IPS DF 6.9 (cell line): ENCODE data around the gene SNX15.
A peak's percentile ranks its signal among the peaks of the same experiment; 100 is the strongest.
"Not testable (repeated sequence)": the region's sequence is repeated elsewhere in the genome, so short reads cannot be mapped to it uniquely, and the experiment has no call there.

Experiments used
- DNase-seq: peaks from one replicate; pipeline ENCODE4 v3.0.0-alpha.2; 2013; ENCODE audit warnings: low read depth, low spot score
- H3K27ac ChIP-seq: one replicate; pipeline ENCODE4 v1.5.1; 2013; ENCODE audit warnings: low read length, control low read depth
- H3K27me3 ChIP-seq: 2 replicates; pipeline ENCODE4 v1.6.1; 2013; ENCODE audit warnings: mild to moderate bottlenecking, low read length; ENCODE audit not compliant: control insufficient read depth, insufficient read depth
- H3K36me3 ChIP-seq: 2 replicates; pipeline ENCODE4 v1.6.1; 2013; ENCODE audit warnings: low read length; ENCODE audit not compliant: control insufficient read depth, insufficient read depth
- H3K4me1 ChIP-seq: 2 replicates; pipeline ENCODE4 v1.6.1; 2013; ENCODE audit warnings: low read length; ENCODE audit not compliant: control insufficient read depth, insufficient read depth
- H3K4me3 ChIP-seq: 2 replicates; pipeline ENCODE4 v1.5.1; 2013; ENCODE audit warnings: mild to moderate bottlenecking, low read length
- H3K9me3 ChIP-seq: 2 replicates; pipeline ENCODE4 v1.6.1; 2013; ENCODE audit warnings: low read length, inconsistent platforms; ENCODE audit not compliant: control insufficient read depth, insufficient read depth
- WGBS: extraction: QIAGEN DNeasy Blood & Tissue Kit; methylation state at CpG from one replicate; pipeline ENCODE4 v1.1.7; 2013; ENCODE audit warnings: mixed read lengths, missing lambda C conversion rate; ENCODE audit not compliant: insufficient read length, insufficient coverage; 5-methylcytosine and 5-hydroxymethylcytosine counted together

The SNX15 gene

GRCh38 chr11:65027213-65028067 lies at the start of gene SNX15:
TSS of gene SNX15 (plus strand) at chr11:65027439. CDS start at chr11:65027538, 99 bp downstream.
- H3K36me3 ChIP-seq: no peaks in the 10 kb centered on the region
- DNase-seq: peak; percentile 84
- no peak within 1 kb of the TSS for H3K27ac ChIP-seq

GRCh38 chr11:64983339-64983738 lies 43.9 kb upstream of the SNX15 start:
- H3K9me3 ChIP-seq, DNase-seq, H3K27ac ChIP-seq, H3K27me3 ChIP-seq, H3K4me1 ChIP-seq, H3K36me3 ChIP-seq, H3K4me3 ChIP-seq: not testable (repeated sequence)
- WGBS: no CpG with 5 or more reads among the region's 5 CpGs

More at GRCh38 chr11:65027213-65028067, at the start of gene SNX15:
- peak within 1 kb of the TSS; percentile 93; the same call in 1 of the 2 replicates for H3K4me3 ChIP-seq
- WGBS: no CpG with 5 or more reads among the region's 51 CpGs
- no peaks in the 10 kb centered on the region for H3K27me3 ChIP-seq
- no peaks in the 10 kb centered on the region for H3K4me1 ChIP-seq
- H3K9me3 ChIP-seq: no peaks in the 10 kb centered on the region

GRCh38 chr11:64987998-64988854 lies 39.0 kb upstream of the SNX15 start:
- DNase-seq: no peak
- no peaks in the 10 kb centered on the region for H3K27me3 ChIP-seq
- H3K27ac ChIP-seq: no peak overlapping the region
- H3K9me3 ChIP-seq: no peaks in the 10 kb centered on the region
- no peaks in the 10 kb centered on the region for H3K36me3 ChIP-seq
- no peak overlapping the region for H3K4me3 ChIP-seq
- H3K4me1 ChIP-seq: no peaks in the 10 kb centered on the region
- WGBS: no CpG with 5 or more reads among the region's 6 CpGs

- no peak for DNase-seq
- no peak overlapping the region for H3K4me3 ChIP-seq
- H3K36me3 ChIP-seq: no peaks in the 10 kb centered on the region
- no peaks in the 10 kb centered on the region for H3K4me1 ChIP-seq
- WGBS: no CpG with 5 or more reads among the region's 13 CpGs
- no peaks in the 10 kb centered on the region for H3K27me3 ChIP-seq
- H3K9me3 ChIP-seq: no peaks in the 10 kb centered on the region
- H3K27ac ChIP-seq: no peak overlapping the region
Measured at GRCh38 chr11:64989416-64989815, 37.8 kb upstream of the SNX15 start.

GRCh38 chr11:64990222-64990923 lies 36.9 kb upstream of the SNX15 start:
- no CpG with 5 or more reads among the region's 15 CpGs for WGBS

GRCh38 chr11:64994318-64994717 lies 32.9 kb upstream of the SNX15 start:
- H3K36me3 ChIP-seq: no peaks in the 10 kb centered on the region
- H3K27ac ChIP-seq: no peak overlapping the region
- no peak for DNase-seq
- H3K9me3 ChIP-seq: no peaks in the 10 kb centered on the region
- peaks cover 1% of the 10 kb centered on the region; the same call in 1 of the 2 replicates for H3K4me1 ChIP-seq
- no peak overlapping the region for H3K4me3 ChIP-seq
- H3K27me3 ChIP-seq: no peaks in the 10 kb centered on the region
- WGBS: no CpG with 5 or more reads among the region's 7 CpGs

More at GRCh38 chr11:64990222-64990923, 36.9 kb upstream of the SNX15 start:
- H3K4me1 ChIP-seq: no peaks in the 10 kb centered on the region
- H3K36me3 ChIP-seq: no peaks in the 10 kb centered on the region
- H3K27ac ChIP-seq: no peak overlapping the region
- no peak overlapping the region for H3K4me3 ChIP-seq
- H3K27me3 ChIP-seq: no peaks in the 10 kb centered on the region
- DNase-seq: no peak
- H3K9me3 ChIP-seq: no peaks in the 10 kb centered on the region

GRCh38 chr11:64996327-64996709 lies 30.9 kb upstream of the SNX15 start:
- Histone ChIP-seq H3K27me3 (no peaks in the 10 kb centered on the region), H3K4me3 (no peak overlapping the region), H3K27ac (no peak overlapping the region), H3K4me1 (peaks cover 1% of the 10 kb centered on the region; the same call in 1 of the 2 replicates), H3K9me3 (no peaks in the 10 kb centered on the region), H3K36me3 (no peaks in the 10 kb centered on the region)
- no CpG with 5 or more reads among the region's 11 CpGs for WGBS
- DNase-seq: no peak

GRCh38 chr11:64996710-64997380 lies 30.4 kb upstream of the SNX15 start, which contains the start of gene BATF2:
TSS of gene BATF2 (minus strand) at chr11:64996971. CDS start at chr11:64996914, 57 bp downstream.
- no peak within 1 kb of the TSS for H3K4me3 ChIP-seq

GRCh38 chr11:64998141-64998540 lies 29.1 kb upstream of the SNX15 start:
- Histone ChIP-seq H3K4me3 (no peak overlapping the region), H3K27ac (no peak overlapping the region), H3K4me1 (peaks cover 1% of the 10 kb centered on the region; the same call in 1 of the 2 replicates), H3K36me3 (no peaks in the 10 kb centered on the region), H3K9me3 (no peaks in the 10 kb centered on the region), H3K27me3 (no peaks in the 10 kb centered on the region)
- no peak for DNase-seq
- no CpG with 5 or more reads among the region's 1 CpG for WGBS

More at GRCh38 chr11:64996710-64997380, 30.4 kb upstream of the SNX15 start, which contains the start of gene BATF2:
- no peaks in the 10 kb centered on the region for H3K36me3 ChIP-seq
- WGBS: no CpG with 5 or more reads among the region's 9 CpGs
- peak; percentile 68 for DNase-seq
- H3K27me3 ChIP-seq: no peaks in the 10 kb centered on the region
- H3K4me1 ChIP-seq: peaks cover 1% of the 10 kb centered on the region; the same call in 1 of the 2 replicates
- H3K9me3 ChIP-seq: no peaks in the 10 kb centered on the region
- H3K27ac ChIP-seq: no peak within 1 kb of the TSS
